GM04503 (cell line): ENCODE data around the gene TFAP2D.

ENCODE experiments used
- DNase-seq: peaks from one replicate; pipeline ENCODE4 v3.0.0-alpha.2; 2012; ENCODE audit warnings: low read depth

Gene TFAP2D

GRCh38 chr6:50720623-50721022, 7.3 kb downstream of the TFAP2D start:
- DNase-seq = no peak

- no peak for DNase-seq
Observed at GRCh38 chr6:50721978-50722377, 8.7 kb downstream of the TFAP2D start.

- no peak for DNase-seq
Observed at GRCh38 chr6:50722829-50723554, 9.7 kb downstream of the TFAP2D start.

GRCh38 chr6:50724381-50725124, 11.2 kb downstream of the TFAP2D start:
- no peak for DNase-seq

GRCh38 chr6:50734488-50734887, 21.2 kb downstream of the TFAP2D start:
- DNase-seq = no peak

GRCh38 chr6:50742161-50742560, 28.8 kb downstream of the TFAP2D start:
- no peak for DNase-seq

GRCh38 chr6:50744976-50745375, 31.6 kb downstream of the TFAP2D start:
- DNase-seq = no peak

GRCh38 chr6:50762798-50763197, 49.5 kb downstream of the TFAP2D start:
- no peak for DNase-seq

GRCh38 chr6:50778696-50779095, 65.4 kb downstream of the TFAP2D start:
- no peak for DNase-seq

- DNase-seq = no peak
Observed at GRCh38 chr6:50780382-50780781, 67.1 kb downstream of the TFAP2D start.

GRCh38 chr6:50785921-50786320, 72.6 kb downstream of the TFAP2D start:
- DNase-seq = no peak

- no peak for DNase-seq
Observed at GRCh38 chr6:50791900-50792508, 78.7 kb downstream of the TFAP2D start.

- DNase-seq = no peak
Observed at GRCh38 chr6:50792771-50793170, 79.4 kb downstream of the TFAP2D start.

GRCh38 chr6:50795574-50795973, 82.2 kb downstream of the TFAP2D start:
- no peak for DNase-seq

- DNase-seq = no peak
Observed at GRCh38 chr6:50804283-50804682, 91.0 kb downstream of the TFAP2D start.

GRCh38 chr6:50807035-50807434, 93.7 kb downstream of the TFAP2D start:
- no peak for DNase-seq

GRCh38 chr6:50815436-50816114, 102.2 kb downstream of the TFAP2D start:
- DNase-seq = no peak

GRCh38 chr6:50816115-50816675, 102.9 kb downstream of the TFAP2D start:
- DNase-seq = peak; percentile 4

GRCh38 chr6:50816947-50817645, 103.8 kb downstream of the TFAP2D start:
- DNase-seq = no peak

GRCh38 chr6:50817646-50817950, 104.3 kb downstream of the TFAP2D start:
- DNase-seq = no peak

GRCh38 chr6:50818020-50818419, 104.7 kb downstream of the TFAP2D start:
- DNase-seq = no peak

- DNase-seq = no peak
Observed at GRCh38 chr6:50818673-50819072, 105.3 kb downstream of the TFAP2D start, which contains the start of gene TFAP2B. Gene TFAP2B (plus strand): TSS chr6:50818871. CDS start chr6:50818892, 21 bp downstream.
